HepG2 (cell line): ENCODE data around the gene CTSA.

Experiments
- JUND ChIP-seq: sonication (generic); formaldehyde crosslinking; IDR thresholded peaks from 2 replicates; pipeline ENCODE4 v1.8.0; 2022; ENCODE audit warnings: mild to moderate bottlenecking, missing genetic modification reagents
- NRL ChIP-seq: sonication (generic); formaldehyde crosslinking; IDR thresholded peaks from 2 replicates; pipeline ENCODE4 v1.5.0; 2020; ENCODE audit warnings: missing genetic modification reagents, mild to moderate bottlenecking, moderate library complexity, borderline replicate concordance
- SMARCE1 ChIP-seq: fragments of 450-650 bp; IDR thresholded peaks from 2 replicates; pipeline ENCODE4 v1.6.1; 2017; ENCODE audit warnings: borderline replicate concordance
- TAF1 ChIP-seq: sonication (generic); formaldehyde crosslinking; IDR thresholded peaks from 2 replicates; pipeline ENCODE4 v1.4.0; 2020; ENCODE audit warnings: missing genetic modification reagents
- ZNF18 ChIP-seq: sonication (generic); formaldehyde crosslinking; IDR thresholded peaks from 2 replicates; pipeline ENCODE4 v1.8.0; 2022; ENCODE audit warnings: mild to moderate bottlenecking, missing genetic modification reagents; ENCODE audit not compliant: insufficient replicate concordance

DNA sequence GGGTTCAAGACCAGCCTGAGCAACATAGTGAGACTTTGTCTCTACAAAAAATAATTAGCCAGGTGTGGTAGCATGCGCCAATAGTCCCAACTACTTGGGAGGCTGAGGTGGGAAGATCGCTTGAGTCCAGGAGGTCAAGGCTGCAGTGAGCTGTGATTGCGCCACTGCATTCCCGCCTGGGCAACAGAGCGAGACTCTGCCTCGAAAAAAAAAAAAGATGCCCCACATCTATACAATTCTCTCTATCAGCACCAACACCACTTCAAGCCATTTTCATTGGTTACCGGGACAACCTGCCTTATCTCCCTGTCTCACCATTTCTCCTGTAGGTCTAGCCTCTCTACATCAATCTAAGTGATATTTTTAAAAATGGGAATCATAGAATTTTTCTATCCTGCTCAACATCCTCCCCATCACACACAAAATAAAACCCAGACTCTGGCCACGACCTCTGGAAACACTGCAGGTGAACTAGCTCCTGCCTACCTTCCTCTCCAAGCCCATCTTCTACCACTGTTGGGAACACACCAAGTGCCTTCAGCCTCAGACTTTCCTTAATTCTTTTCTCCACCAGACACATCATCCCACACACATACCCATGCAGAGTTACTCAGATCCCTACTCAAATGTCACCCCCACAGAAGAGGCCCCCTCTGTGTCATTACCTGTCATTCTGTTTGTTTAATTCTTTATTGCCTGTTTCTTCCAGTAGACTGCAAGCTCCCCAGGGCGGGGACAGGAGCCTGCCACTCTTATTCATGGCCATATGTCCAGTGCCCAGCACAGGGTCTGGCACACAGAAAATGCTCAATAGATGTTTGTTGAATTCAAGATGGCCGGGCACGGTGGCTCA lies 30.4 kb downstream of the CTSA start:
- TF ChIP-seq NRL (CRISPR knock-in tag), result no peak
- TF ChIP-seq ZNF18 (CRISPR knock-in tag), result no peak
- no peak for TF ChIP-seq TAF1 (CRISPR knock-in tag)
- TF ChIP-seq SMARCE1, result no peak
- no peak for TF ChIP-seq JUND (CRISPR knock-in tag)
